ENCODE results near the gene CDKN1B. TPM values are rescaled to one million over a fixed set of nuclear protein-coding genes. Genes with fewer than 3 reads are reported as not detected.

CDKN1B gene
- total RNA-seq, 1 experiment from 2014 or later: 33.1 TPM

- BruUV-seq (replicated peaks): no TSS peak
- ChIA-PET CTCF (interaction anchor here (0.7 kb wide), 1 partner anchor 672 kb away, joined by 3 read pairs; no protein-coding TSS in a partner anchor), RAD21 (ENCODE audit: low non-redundant PET in 1 of 2, low total read pairs in 2 of 2, uncharacterized antibody in 2 of 2, unreplicated experiment in 2 of 2) (interaction anchor here in 1 of 2 experiments (0.7 kb wide), 1 partner anchor 590 kb away, joined by 3 read pairs; no protein-coding TSS in a partner anchor), POLR2A (no interaction called here)
- no peaks in the 10 kb centered on the region for H3K9me3 ChIP-seq (ENCODE audit: control insufficient read depth in 1 of 2, insufficient read depth in 1 of 2, low read depth in 1 of 2, low read length in 2 of 2)
- DNase-seq (ENCODE audit: low read depth, low spot score) (peak; percentile 84), ATAC-seq (peak; percentile 99)
- intact Hi-C loops (cut with micrococcal nuclease): loop anchor here (1.0 to 10.0 kb wide), 6 partner anchors 140 to 1150 kb away; partner anchors contain the start of gene DUSP16
- no peaks in the 10 kb centered on the region for H3K36me3 ChIP-seq (ENCODE audit: control insufficient read depth in 1 of 2, insufficient read depth in 2 of 2, low read length in 2 of 2)
- H3K79me2 ChIP-seq (ENCODE audit: insufficient read depth, low read length): no peaks in the 10 kb centered on the region
- peak overlapping the region; percentile 90 for H2AFZ ChIP-seq (ENCODE audit: low read depth, low read length, poor library complexity, severe bottlenecking)
- H3K4me2 ChIP-seq (ENCODE audit: low read length): peak overlapping the region; percentile 60
- H3K27me3 ChIP-seq (ENCODE audit: insufficient read depth, low read length): no peaks in the 10 kb centered on the region
- no peaks in the 10 kb centered on the region for H3K9me2 ChIP-seq (ENCODE audit: insufficient read depth)
- no peak overlapping the region for H3K27ac ChIP-seq (ENCODE audit: low read depth, low read length)
- no peak overlapping the region for H3K4me3 ChIP-seq (replicated peaks in 1 of 2; ENCODE audit: low read depth in 1 of 2, low read length in 2 of 2)
- H3K9ac ChIP-seq (ENCODE audit: low read length): no peak overlapping the region
- H3K4me1 ChIP-seq (ENCODE audit: control insufficient read depth in 1 of 2, insufficient read depth in 2 of 2, low read length in 2 of 2): peaks cover 9 to 14% of the 10 kb centered on the region in 2 experiments
- no peaks in the 10 kb centered on the region for H4K20me1 ChIP-seq (ENCODE audit: insufficient read depth)
- TF ChIP-seq ZFX (IDR thresholded peaks at IDR 0.05) (no peak), CBX3 (IDR thresholded peaks at IDR 0.05; ENCODE audit: low read depth) (no peak), SRF (IDR thresholded peaks at IDR 0.05; ENCODE audit: low read depth) (no peak), EZH2 (IDR thresholded peaks at IDR 0.05) (no peak), ELF1 (IDR thresholded peaks at IDR 0.05; ENCODE audit: borderline replicate concordance, low read depth) (no peak), FOSL1 (IDR thresholded peaks at IDR 0.05; ENCODE audit: low read depth) (peak; percentile 40; the same call in 1 of the 2 replicates), MAX (IDR thresholded peaks at IDR 0.05) (no peak), SIN3A (IDR thresholded peaks at IDR 0.05; ENCODE audit: low read depth) (no peak), TCF7L2 (IDR thresholded peaks at IDR 0.05; ENCODE audit: borderline replicate concordance, extremely low read depth, insufficient read depth, insufficient read length) (no peak), ZBTB33 (IDR thresholded peaks at IDR 0.05; ENCODE audit: extremely low read depth, insufficient replicate concordance, low read length) (peak; percentile 30), RAD21 (IDR thresholded peaks at IDR 0.05; ENCODE audit: low read depth) (peak; percentile 97), CTCF (IDR thresholded peaks at IDR 0.05 in 2 of 3, conservative IDR thresholded peaks at IDR 0.05 in 1 of 3; ENCODE audit: borderline replicate concordance in 1 of 3, insufficient read depth in 1 of 3, low read depth in 2 of 3, low read length in 2 of 3) (peak; percentile 78 to 99 (median 98)), REST (IDR thresholded peaks at IDR 0.05; ENCODE audit: low read depth) (no peak), JUND (IDR thresholded peaks at IDR 0.05) (no peak), YY1 (IDR thresholded peaks at IDR 0.05; ENCODE audit: extremely low read depth, insufficient replicate concordance, low read depth, low read length) (no peak), EGR1 (IDR thresholded peaks at IDR 0.05; ENCODE audit: low read depth) (no peak), ATF3 (IDR thresholded peaks at IDR 0.05) (no peak), SP1 (IDR thresholded peaks at IDR 0.05; ENCODE audit: low read depth) (0 out of 2 replicates have a peak, but pooled peaks have one; percentile 23), CEBPB (IDR thresholded peaks at IDR 0.05; ENCODE audit: low read depth) (no peak), POLR2A (IDR thresholded peaks at IDR 0.05; ENCODE audit: borderline replicate concordance, extremely low read depth, insufficient read depth, insufficient read length) (no peak)
Observed at GRCh38 chr12:12704593-12705230, 12.5 kb upstream of the CDKN1B start.
